ENCODE measurements around the gene BTBD17.

BTBD17 gene

GRCh38 chr17:74379495-74380085, 17.9 kb upstream of the BTBD17 start:
- TF ChIP-seq CTCF (IDR thresholded peaks at IDR 0.05; ENCODE audit: control insufficient read depth, insufficient read depth, low read depth, low read length, missing control alignments), result peak; percentile 91
- H3K4me3 ChIP-seq (ENCODE audit: control insufficient read depth, low read depth, low read length), result no peak overlapping the region
- DNase-seq (ENCODE audit: low read depth), result peak; percentile 18

- H3K4me3 ChIP-seq (ENCODE audit: control insufficient read depth, low read depth, low read length), result no peak overlapping the region
- no peak for DNase-seq (ENCODE audit: low read depth)
- TF ChIP-seq CTCF (IDR thresholded peaks at IDR 0.05; ENCODE audit: control insufficient read depth, insufficient read depth, low read depth, low read length, missing control alignments), result no peak
Measured at GRCh38 chr17:74374858-74375257, 13.2 kb upstream of the BTBD17 start.

GRCh38 chr17:74373838-74374606, 12.4 kb upstream of the BTBD17 start:
- no peak overlapping the region for H3K4me3 ChIP-seq (ENCODE audit: control insufficient read depth, low read depth, low read length)
- DNase-seq (ENCODE audit: low read depth), result no peak
- TF ChIP-seq CTCF (IDR thresholded peaks at IDR 0.05; ENCODE audit: control insufficient read depth, insufficient read depth, low read depth, low read length, missing control alignments), result no peak

GRCh38 chr17:74372426-74372825, 10.8 kb upstream of the BTBD17 start:
- no peak overlapping the region for H3K4me3 ChIP-seq (ENCODE audit: control insufficient read depth, low read depth, low read length)
- TF ChIP-seq CTCF (IDR thresholded peaks at IDR 0.05; ENCODE audit: control insufficient read depth, insufficient read depth, low read depth, low read length, missing control alignments), result no peak
- DNase-seq (ENCODE audit: low read depth), result no peak

GRCh38 chr17:74371653-74372147, 10.0 kb upstream of the BTBD17 start:
- H3K4me3 ChIP-seq (ENCODE audit: control insufficient read depth, low read depth, low read length), result no peak overlapping the region
- no peak for DNase-seq (ENCODE audit: low read depth)
- no peak for TF ChIP-seq CTCF (IDR thresholded peaks at IDR 0.05; ENCODE audit: control insufficient read depth, insufficient read depth, low read depth, low read length, missing control alignments)

GRCh38 chr17:74369665-74370490, 8.2 kb upstream of the BTBD17 start:
- no peak overlapping the region for H3K4me3 ChIP-seq (ENCODE audit: control insufficient read depth, low read depth, low read length)
- TF ChIP-seq CTCF (IDR thresholded peaks at IDR 0.05; ENCODE audit: control insufficient read depth, insufficient read depth, low read depth, low read length, missing control alignments), result no peak
- no peak for DNase-seq (ENCODE audit: low read depth)

Measured in AG09309 (cell line).